Mononuclear cell (primary cell): ENCODE data around the gene TCF25. TPM values are rescaled to one million over a fixed set of nuclear protein-coding genes. Genes with fewer than 3 reads are reported as not detected.

ENCODE experiments used
- H3K27me3 ChIP-seq: 2 replicates; pipeline ENCODE4 v1.6.0; 2011; ENCODE audit warnings: low read length, control low read depth; ENCODE audit not compliant: insufficient read depth
- H3K4me1 ChIP-seq: 2 replicates; pipeline ENCODE4 v1.5.1; 2011; ENCODE audit warnings: mild to moderate bottlenecking, low read length, control low read depth; ENCODE audit not compliant: insufficient read depth
- H3K4me3 ChIP-seq: 2 replicates; pipeline ENCODE4 v1.5.1; 2011; ENCODE audit warnings: mild to moderate bottlenecking, low read length, moderate library complexity
- H3K9me3 ChIP-seq: 2 replicates; pipeline ENCODE4 v1.5.1; 2011; ENCODE audit warnings: low read depth, mild to moderate bottlenecking, control low read depth, low read length
- total RNA-seq: library from RNA; depleted of rRNA; stranded (reverse); fragments of >200 nt; gene quantifications from one replicate; pipeline ENCODE4 v1.2.3, GENCODE V29; 2012

Gene TCF25
- total RNA-seq, 1 donor, result 148 TPM

- H3K9me3 ChIP-seq, result no peaks in the 10 kb centered on the region
- peak overlapping the region; percentile 44 for H3K4me3 ChIP-seq
- peaks cover 18% of the 10 kb centered on the region for H3K27me3 ChIP-seq
- peaks cover 45% of the 10 kb centered on the region for H3K4me1 ChIP-seq
Measured at GRCh38 chr16:89949121-89949742, 75.8 kb downstream of the TCF25 start.

GRCh38 chr16:89949756-89950155, 76.4 kb downstream of the TCF25 start:
- peaks cover 18% of the 10 kb centered on the region for H3K27me3 ChIP-seq
- H3K9me3 ChIP-seq, result no peaks in the 10 kb centered on the region
- H3K4me1 ChIP-seq, result peaks cover 50% of the 10 kb centered on the region
- no peak overlapping the region for H3K4me3 ChIP-seq

GRCh38 chr16:89951509-89951908, 78.1 kb downstream of the TCF25 start:
- Histone ChIP-seq H3K4me3 (no peak overlapping the region), H3K27me3 (peaks cover 7% of the 10 kb centered on the region), H3K4me1 (peaks cover 63% of the 10 kb centered on the region), H3K9me3 (no peaks in the 10 kb centered on the region)

- Histone ChIP-seq H3K27me3 (peaks cover 4% of the 10 kb centered on the region), H3K4me1 (peaks cover 69% of the 10 kb centered on the region), H3K4me3 (no peak overlapping the region), H3K9me3 (no peaks in the 10 kb centered on the region)
Measured at GRCh38 chr16:89952049-89952448, 78.7 kb downstream of the TCF25 start.

- peaks cover 1% of the 10 kb centered on the region for H3K27me3 ChIP-seq
- no peaks in the 10 kb centered on the region for H3K9me3 ChIP-seq
- H3K4me1 ChIP-seq, result peaks cover 71% of the 10 kb centered on the region
- H3K4me3 ChIP-seq, result no peak overlapping the region
Measured at GRCh38 chr16:89952551-89952950, 79.2 kb downstream of the TCF25 start.

GRCh38 chr16:89953671-89954406, 80.4 kb downstream of the TCF25 start:
- Histone ChIP-seq H3K9me3 (no peaks in the 10 kb centered on the region), H3K4me3 (no peak overlapping the region), H3K27me3 (no peaks in the 10 kb centered on the region), H3K4me1 (peaks cover 77% of the 10 kb centered on the region)

GRCh38 chr16:89954462-89954861, 81.1 kb downstream of the TCF25 start:
- no peaks in the 10 kb centered on the region for H3K27me3 ChIP-seq
- H3K4me3 ChIP-seq, result no peak overlapping the region
- no peaks in the 10 kb centered on the region for H3K9me3 ChIP-seq
- peaks cover 79% of the 10 kb centered on the region for H3K4me1 ChIP-seq

- H3K4me1 ChIP-seq, result peaks cover 73% of the 10 kb centered on the region
- H3K4me3 ChIP-seq, result no peak overlapping the region
- H3K27me3 ChIP-seq, result no peaks in the 10 kb centered on the region
- no peaks in the 10 kb centered on the region for H3K9me3 ChIP-seq
Measured at GRCh38 chr16:89955001-89955685, 81.8 kb downstream of the TCF25 start.

GRCh38 chr16:89956505-89957215, 83.3 kb downstream of the TCF25 start:
- Histone ChIP-seq H3K9me3 (no peaks in the 10 kb centered on the region), H3K27me3 (no peaks in the 10 kb centered on the region), H3K4me3 (peak overlapping the region; percentile 34), H3K4me1 (peaks cover 73% of the 10 kb centered on the region)

- H3K4me3 ChIP-seq, result peak overlapping the region; percentile 34
Measured at GRCh38 chr16:89957216-89957785, 83.9 kb downstream of the TCF25 start.

GRCh38 chr16:89958068-89958467, 84.7 kb downstream of the TCF25 start:
- Histone ChIP-seq H3K4me3 (peak overlapping the region; percentile 34), H3K4me1 (peaks cover 63% of the 10 kb centered on the region), H3K27me3 (no peaks in the 10 kb centered on the region), H3K9me3 (no peaks in the 10 kb centered on the region)

More at GRCh38 chr16:89957216-89957785, 83.9 kb downstream of the TCF25 start:
- peaks cover 70% of the 10 kb centered on the region for H3K4me1 ChIP-seq
- H3K27me3 ChIP-seq, result no peaks in the 10 kb centered on the region
- no peaks in the 10 kb centered on the region for H3K9me3 ChIP-seq

GRCh38 chr16:89958596-89958995, 85.2 kb downstream of the TCF25 start:
- H3K9me3 ChIP-seq, result no peaks in the 10 kb centered on the region
- H3K27me3 ChIP-seq, result no peaks in the 10 kb centered on the region
- peaks cover 57% of the 10 kb centered on the region for H3K4me1 ChIP-seq
- no peak overlapping the region for H3K4me3 ChIP-seq

GRCh38 chr16:89960966-89961365, 87.6 kb downstream of the TCF25 start:
- Histone ChIP-seq H3K4me1 (peaks cover 35% of the 10 kb centered on the region), H3K4me3 (no peak overlapping the region), H3K27me3 (no peaks in the 10 kb centered on the region), H3K9me3 (no peaks in the 10 kb centered on the region)
